GM18498 (cell line): ENCODE data around the gene PPM1F.

ENCODE experiments used
- ATAC-seq: cut with Tn5 transposase; IDR thresholded peaks from one replicate; pipeline ENCODE4 v1.9.1; 2021; ENCODE audit warnings: mild to moderate bottlenecking, moderate library complexity; ENCODE audit not compliant: unreplicated experiment

Gene PPM1F

DNA sequence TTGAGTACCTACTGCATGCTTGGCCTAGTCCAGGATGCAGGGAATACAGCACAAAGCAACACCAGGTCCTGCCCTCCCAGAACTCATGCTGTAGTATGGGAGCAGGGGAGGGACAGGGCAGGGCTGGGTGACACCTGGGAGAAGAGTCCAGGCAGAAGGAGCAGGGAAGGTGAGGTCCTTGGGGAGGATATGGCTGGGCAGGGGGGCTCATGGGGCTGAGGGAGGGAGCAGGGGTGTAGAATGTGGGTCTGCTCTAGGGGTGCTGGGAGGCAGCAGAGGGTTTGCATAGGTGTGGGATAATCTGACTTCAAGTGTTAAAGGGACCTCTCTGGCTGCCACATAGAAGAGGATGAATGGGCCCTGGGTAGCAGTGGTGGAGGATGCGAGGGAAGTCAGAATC, 25.2 kb upstream of the PPM1F start:
- no peak for ATAC-seq

DNA sequence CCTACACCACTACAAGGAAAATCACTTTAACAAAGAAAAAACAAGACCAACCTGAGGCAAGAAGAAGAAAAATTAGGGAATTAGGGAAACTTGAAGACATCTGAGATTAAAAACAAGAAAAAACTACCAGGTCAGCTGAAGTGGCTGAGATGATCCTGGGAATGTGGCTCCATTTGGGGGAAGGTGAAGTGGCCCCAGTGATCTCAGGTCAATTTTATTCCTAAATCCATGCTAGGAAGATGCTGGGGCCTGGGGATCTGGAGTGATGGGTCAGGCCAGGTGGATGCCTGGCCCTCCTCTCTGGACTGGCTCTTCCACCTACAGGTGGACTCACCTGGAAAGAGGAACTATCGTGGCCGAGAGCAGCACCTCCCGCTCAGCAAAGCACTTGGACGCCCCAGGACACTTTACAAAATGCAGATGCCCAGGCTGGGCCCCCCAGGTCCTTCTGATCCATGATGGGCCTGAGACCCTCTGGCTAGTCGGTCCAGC, 23.3 kb upstream of the PPM1F start:
- ATAC-seq = no peak

DNA sequence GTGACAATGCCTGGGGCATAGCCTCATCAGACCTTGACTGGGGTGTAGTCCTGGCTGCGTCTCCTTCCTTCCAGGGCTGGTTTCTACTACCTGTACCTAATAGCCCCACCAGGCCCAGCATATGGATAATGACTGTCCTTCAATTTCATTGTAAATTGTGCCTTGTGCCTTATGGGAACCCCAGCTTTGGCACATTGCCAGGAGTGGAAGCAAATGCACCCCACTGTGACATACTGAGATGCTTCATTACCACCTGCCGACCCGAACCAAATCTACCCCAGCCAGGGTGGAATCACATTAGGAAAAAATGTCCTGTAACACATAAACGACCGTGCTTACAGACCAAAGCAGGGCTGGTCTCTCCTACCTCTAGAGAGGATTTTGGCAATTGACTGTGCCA, 22.6 kb upstream of the PPM1F start:
- ATAC-seq = no peak

DNA sequence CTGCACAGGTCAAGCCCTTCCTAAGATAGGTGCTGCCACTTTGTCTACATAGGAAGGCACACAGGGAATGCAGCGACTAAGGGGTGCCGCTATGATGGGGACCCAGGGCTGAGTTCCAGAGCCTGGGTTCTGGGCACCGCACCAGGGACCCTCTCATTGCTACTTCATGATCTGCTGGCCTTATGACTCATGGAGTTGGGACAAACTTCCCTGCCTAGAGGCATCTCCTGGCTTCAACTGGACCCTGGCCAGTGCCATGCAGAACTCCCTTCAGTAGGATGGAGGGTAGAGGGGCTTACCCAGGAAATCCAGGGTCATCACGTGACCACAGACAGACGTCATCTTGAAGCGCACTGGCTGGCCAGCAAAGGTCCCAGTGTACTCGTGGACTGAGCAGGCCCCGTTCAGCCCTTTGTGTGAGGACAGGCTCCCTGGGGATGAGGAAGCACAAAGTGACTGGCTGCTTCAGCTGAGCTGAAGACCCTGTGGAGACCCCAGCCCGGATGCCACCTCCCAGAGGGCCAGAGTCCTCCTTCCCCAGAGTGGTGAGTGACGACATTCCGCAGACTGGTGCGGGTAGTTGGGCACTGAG, 21.5 kb upstream of the PPM1F start:
- ATAC-seq = no peak

DNA sequence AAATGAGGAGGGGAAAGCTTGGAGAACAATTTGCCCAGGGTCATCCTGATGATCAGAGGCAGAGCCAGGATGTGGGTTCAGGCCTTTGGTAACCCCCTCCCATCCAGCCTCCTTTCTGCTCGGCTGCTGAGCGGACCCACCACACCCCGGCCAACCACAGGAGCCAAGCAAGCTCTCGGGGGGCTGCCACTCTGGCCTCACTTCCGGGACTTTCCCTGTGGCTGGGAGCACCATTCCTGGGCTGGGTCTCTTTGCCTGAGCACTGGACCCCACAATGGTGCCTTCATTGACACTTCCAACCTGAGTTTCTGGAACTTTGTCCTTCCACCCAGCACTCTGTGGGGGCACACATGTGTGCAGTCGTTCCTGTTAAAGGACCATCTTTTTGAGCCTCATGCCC, 20.2 kb upstream of the PPM1F start:
- ATAC-seq = no peak

DNA sequence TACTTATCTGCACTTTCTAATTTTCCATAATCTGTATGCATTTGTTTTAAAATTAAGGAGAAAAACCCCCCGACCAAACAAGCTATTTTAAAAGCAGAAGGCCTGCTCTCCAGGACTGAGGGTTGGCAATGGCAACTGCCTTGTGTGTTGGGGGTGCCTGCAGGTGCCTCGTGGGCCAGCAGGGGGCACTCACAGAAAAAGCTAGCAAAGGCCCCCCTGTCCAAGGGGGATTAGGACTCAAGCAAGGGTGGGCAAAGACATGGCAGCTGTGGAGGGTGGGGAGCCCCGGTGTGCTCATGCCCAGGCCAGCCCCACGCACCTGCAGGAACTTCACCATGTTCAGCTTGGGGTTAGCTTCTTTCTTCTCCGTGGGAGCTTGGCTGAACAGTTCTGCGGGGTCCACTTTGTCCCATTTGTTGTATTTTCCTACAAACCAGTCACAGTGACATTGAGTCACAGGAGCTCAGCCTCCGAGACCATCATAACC, 19.7 kb upstream of the PPM1F start:
- ATAC-seq = no peak

DNA sequence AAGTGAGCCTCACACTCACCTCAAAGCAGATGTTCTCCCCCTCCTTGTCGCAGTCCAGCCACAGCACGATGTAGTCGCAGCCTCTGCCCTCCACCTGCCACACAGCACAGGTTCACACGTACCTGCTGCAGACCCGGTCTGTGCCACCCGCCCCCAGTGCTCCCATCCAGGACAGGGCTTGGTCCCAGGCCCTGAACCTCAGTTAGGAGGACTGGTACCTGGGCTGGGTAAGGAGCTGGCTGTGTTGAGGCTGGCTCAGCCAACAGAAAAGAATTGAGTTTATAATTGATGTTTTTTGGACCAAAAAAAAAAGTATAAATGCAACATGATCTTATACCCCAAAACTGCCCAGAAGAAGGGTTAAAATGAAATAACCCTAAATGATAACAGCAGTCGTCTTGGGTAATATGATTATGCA, 19.2 kb upstream of the PPM1F start:
- no peak for ATAC-seq

DNA sequence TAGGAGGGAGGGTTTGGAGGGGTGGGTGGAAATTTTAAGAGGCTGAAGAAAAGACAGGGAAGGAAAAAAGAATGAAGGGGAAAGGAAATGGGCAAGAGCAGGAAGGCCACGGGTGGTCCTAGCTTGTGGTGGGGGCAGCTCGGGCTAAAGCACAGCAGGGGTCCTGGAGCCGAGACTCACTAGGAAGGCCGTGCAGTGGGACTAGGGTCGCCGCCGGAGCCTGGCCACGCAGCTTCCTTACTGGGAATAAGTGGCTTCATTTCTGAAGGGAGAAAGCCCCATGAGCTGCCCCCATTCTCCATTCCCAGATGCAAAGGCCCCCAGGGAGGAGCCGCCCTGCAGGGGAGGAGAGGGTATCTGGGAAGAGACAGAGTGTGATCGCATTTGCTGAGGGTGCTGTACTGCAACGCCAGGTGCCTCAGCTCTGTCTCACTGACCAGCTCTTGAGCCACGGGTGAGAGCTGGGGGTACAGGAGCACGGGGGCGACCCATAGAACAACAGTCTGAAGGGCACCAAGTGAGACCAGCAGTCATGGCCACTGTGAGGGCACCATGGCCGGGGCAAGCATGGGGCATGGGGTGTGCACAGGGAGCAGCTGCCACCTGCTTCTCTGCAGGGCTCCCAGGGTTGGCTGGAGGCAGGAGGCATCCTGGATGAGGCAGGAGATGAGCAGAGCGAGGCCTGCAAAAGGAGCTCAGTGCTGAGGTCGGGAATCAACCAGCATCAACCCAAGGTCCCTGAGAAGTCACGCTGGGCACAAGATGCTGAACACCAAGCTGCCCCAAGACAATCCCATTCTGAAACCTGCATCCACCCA, 18.4 kb upstream of the PPM1F start:
- no peak for ATAC-seq

DNA sequence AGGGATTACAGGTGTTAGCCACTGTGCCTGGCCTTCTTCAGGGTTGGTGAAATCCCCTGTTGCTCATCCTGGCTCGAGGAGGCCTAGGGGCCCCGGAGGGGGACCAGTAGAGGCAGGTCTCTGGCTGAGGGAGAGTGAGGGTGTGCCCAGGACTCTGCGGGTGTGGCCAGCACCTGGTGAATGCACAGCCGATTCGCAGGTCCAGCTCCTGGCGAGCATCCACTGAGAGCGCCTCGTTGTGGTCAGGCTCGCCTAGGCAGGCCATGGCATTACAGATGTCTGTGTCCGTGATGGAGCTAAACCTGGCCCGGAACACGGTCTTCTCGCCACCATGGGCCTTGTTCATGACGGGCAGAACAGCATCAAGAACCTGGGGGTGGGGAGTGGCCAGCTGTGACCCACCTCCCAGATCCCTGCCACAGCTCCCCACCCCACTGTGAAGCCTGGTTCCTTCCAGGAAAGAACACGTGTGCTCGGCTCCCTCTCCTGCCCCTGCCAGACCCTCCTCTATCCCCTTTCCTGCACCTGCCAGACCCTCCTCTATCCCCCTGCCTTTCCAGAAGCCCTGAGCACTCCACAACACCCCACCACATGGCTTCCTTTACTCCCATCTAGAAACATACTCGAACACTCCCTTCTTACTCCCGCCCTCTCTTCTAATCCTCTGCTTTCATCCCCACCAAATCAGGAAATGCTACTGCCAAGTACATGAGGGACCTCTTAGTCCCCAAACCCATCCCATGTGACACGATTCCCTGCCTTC, 17.6 kb upstream of the PPM1F start:
- no peak for ATAC-seq

DNA sequence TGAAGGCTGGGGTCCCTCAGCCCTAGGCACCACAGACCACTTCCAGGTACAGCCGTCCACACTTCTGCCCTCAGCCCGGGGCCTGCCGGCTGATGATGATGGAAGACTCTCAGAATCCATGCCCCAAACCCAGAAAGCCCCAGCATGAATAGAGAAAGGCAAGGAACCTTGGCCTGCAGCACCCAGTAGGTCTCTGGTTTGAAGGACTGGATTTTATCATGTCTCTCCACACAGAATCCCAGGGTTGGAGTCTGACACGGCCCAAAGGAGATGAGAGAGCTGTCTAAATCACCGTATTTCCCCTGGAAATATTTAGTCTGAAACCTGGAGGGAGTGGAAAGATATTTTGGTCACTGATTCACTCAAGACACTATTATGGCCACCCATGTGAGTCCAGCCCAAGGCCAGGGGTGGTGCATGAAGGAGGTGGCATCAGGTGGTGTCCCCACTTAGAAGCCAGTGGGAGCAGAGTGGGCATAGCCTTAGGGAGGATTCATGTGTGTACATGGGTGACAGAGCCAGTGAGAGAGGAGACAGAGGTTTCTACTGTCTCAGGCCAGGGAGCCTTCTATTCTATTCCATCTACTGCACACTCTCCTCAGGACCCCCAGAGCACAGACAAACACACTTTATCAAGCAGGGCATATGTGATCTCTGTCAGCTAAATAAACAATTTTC, 15.9 kb upstream of the PPM1F start:
- no peak for ATAC-seq

DNA sequence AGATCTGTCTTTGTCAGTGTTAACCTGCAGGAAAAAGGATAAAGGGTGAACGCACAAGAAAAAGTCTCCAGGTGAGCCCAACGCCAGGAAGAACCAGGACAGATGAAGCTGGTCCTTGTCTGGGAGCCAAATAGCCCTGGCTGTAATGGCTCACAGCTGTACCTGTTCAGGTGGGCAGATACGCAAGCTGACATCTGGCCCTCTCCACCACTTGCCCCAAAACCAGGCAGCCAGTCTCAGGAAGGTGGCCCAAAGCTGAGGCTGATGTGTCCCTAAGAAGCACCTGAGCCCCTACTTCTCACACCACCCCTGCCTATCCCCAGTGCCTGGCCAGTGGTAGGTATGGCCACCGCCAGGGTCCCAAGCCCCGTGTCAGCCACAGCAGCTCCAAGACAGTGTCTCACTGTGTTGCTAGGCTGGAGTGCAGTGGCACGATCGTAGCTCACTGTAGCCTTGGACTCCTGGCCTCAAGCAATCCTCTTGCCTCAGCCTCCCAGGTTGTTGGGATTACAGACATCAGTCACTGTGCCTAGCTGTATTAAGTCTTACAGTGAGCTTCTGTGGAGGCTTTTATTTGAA, 15.1 kb upstream of the PPM1F start:
- ATAC-seq = no peak

DNA sequence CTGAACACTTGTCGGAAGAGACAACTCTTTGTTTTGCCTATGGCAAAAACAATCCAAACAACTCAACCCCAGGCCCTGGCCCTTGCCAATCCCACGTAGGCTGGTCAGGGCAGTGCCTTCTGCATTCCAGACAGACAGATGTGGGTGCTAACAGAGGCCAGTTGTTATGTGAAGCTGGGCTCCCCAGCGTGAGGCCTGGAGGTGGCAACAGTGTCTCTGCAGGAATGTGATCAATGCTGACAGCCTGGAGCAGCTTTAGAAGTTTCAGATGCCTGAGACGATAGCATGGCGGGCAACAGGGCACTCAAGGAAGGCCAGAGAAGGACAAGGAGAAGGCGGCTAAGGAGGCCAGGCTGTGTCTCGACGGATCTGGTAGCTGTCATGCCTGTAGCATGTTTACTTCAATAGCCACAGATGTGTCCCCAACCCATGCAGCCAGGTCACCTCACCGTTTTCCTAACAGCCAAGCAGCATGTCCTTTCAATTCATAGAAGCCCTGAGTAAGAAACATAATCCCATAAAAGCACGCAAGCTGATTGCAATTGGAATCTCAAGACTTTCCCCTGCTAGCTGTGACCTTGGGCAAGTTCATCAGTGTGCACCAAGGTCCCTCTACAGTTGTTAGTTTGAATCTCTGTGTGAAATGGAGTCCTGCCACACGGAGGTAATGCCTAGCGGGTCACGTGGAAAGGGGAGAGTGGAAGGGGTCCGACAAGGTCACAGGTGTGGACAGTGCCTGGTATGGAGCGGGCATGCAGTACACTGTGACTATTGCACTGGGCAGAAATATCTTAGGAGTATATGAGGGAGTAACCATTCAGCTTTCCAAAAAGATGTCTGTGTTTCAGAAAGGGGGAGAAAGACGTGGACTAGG, 14.2 kb upstream of the PPM1F start:
- ATAC-seq = no peak

DNA sequence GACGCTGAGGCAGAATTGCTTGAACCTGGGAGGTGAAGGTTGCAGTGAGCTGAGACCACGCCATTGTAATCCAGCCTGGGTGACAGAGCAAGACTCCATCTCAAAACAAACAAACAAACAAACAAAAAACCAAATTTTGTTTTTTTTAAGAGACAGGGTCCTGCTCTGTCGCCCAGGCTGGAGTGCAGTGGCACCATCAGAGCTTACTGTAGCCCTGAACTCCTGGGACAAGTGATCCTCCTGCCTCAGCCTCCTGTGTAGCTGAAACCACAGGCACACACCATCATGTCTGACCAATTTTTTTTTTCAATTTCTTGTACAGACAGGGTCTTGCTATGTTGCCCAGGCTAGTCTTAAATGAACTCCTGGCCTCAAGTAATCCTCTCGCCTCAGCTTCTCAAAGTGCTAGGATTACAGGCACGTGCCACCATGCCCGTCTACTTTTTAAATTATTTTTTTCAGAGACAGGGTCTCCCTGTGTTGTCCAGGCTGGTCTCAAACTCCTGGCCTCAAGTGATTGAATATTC, 13.2 kb upstream of the PPM1F start:
- ATAC-seq = no peak

DNA sequence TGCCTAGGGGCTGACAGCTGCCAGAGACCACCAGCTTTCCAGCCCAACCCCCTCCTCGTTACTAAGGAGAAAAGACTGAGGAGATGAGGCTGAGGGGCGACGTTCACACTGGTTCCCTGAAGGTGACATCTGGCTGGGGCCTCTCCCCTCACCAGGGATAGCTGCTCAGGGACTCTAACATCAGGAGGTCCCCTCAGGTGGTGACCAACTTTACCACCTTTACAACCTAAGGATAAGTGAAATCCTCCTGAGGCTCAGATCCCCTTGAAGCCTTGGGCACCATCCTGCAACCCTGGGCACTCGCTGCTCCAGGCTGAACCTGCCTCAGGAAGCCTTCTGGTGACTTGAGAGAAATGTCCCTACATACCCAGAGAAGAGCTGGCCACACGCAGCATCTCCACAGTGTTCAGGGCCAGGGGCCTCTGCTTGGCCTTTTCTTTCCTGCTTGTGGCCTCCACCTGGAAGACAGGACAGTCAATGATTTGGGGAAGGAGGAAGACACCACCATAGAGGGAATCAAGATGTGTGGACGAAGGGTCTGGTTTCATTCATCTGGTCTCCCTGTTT, 12.4 kb upstream of the PPM1F start:
- no peak for ATAC-seq

DNA sequence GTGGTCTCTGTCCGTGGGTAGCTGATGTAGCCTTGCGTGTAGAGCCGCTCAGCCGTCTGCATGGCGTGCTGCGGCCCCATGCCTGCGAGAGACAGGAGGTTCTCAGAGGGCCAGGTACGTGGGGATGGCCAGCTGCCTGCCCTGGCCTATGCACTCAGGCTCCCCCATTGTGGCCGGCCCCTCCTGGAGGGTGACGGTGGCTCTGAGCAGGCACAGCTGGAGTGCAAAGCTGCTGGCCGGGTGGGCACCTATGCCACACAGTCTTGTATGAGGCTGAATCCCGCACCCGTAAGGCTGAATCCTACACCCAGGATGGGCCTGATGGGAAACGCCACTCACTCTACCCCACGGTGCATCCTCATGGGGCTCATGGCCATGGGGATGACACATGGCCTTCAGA, 11.6 kb upstream of the PPM1F start:
- ATAC-seq = no peak

DNA sequence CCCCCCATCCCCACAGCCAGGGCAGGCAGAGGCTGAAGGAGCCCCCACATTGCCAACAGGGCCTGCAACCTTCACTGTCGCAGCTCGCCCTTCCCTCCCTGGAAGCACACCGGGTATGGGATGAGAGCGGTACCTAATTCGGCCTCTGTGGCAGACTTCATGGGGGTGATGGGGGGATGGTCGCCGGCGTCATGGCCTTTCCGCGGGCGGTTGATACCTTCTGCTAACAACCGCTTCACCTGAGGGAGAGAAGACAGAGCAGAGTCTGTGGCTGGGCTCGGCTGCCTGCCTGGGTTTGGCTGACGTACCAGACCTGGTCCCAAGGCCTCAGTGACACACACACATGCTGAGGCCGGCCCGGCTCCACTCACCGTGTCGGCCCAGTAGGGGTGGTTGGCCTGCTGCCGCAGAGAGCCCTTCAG, 11.2 kb upstream of the PPM1F start:
- no peak for ATAC-seq

DNA sequence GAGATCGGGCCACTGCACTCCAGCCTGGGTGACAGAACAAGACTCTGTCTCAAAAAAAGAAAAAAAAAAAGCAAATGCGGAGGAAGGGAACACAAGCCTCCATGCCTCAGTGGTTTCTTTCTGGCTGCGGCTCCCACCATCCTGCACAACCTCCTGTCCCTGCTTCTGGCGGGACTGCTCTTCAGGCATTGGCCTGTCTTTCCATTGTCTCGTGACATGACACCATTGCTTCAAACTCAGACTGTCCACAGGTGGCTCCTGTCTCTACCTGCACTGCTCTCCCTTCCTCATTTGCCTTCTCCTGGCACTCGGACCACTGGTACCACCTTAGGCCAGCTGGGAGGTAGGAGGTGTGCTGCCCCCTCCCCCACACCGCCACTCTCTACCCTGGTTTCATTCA, 10.6 kb upstream of the PPM1F start:
- ATAC-seq = no peak

DNA sequence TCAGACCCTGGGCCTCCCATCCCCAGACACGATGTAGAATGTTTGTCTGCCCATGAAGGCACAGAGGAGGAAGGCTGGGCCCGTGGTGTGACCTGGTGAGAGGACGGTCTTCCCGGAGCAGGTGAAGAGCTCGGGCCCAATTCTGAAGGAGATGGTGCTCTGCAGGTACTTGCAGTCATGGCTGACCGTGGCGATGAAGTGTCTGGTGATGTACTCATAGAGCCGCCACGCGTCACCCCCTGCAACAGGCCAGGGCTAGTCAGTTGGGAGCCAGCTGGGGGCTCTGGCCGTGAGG, 10.0 kb upstream of the PPM1F start:
- no peak for ATAC-seq

DNA sequence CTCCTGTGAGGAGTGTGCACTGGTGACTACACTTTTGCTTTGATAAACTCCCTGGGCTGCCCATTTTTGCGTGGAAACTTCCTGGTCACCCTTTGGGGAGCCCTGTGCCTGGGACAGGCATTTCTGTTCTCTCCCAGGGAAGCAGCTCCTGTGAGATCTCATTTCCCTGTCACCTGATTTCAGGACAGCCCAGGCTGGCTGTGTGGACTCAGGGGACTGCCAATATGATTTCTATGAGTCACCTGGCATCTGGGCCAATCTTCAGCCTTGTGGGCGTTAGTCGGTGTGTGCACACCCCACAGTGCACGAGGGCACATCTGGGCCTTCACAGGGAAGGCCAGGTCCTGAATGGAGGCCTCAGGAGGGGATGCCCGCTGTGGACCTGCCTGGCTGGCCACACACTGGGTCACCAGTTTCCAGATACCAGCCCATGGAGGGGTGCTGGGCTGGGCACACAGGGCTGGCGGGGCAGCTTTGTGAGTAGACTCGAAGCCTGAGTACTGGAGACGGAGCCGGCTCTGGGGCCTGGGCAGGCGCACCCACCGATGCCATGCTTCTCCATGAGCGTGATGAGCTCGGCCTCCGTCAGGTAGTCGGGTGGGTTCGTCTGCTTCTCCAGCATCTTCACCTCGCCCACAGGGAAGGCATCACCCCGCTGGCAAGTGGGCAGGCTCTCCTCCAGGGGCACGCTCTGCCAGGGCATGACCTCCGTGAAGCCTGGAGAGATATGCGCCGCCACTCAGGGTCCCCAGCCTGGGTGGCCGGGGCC, 9.4 kb upstream of the PPM1F start:
- ATAC-seq = no peak
